ENCODE results near the gene TEX2.

- TF ChIP-seq CTCF (IDR thresholded peaks at IDR 0.05; ENCODE audit: insufficient read depth, low read length) (no peak), GABPA (IDR thresholded peaks at IDR 0.05; ENCODE audit: low read depth) (no peak)
These were observed 46.5 kb downstream of the TEX2 start for GRCh38 chr17:64216338-64217248.

Data from HL-60 (cell line).